ENCODE data around the gene GPR158. TPM values are rescaled to one million over a fixed set of nuclear protein-coding genes. Genes with fewer than 3 reads are reported as not detected.

The GPR158 gene
- total and polyA plus RNA-seq, 2 of the 8 experiments (the other 6 are each of a cell fraction or from before 2014, with no cell fraction given) = 0.14 to 0.78 TPM

DNA sequence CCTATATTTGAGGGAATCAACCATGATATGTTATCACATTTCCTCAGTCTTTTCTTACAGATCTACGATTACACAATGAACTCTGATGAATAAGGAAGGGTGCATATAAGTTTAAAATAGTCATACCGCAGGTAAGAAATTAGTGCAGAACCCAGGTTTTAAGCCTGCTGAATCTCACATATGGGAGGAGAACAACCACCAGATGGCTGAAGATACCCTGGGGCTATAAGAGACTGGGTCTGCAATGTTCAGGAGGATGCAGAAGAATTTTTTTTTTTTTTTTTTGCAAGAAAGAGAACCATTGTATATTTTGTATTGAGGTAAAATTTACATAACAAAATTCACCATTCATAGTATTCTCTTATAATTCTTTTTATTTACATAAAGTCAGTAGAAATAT is 387.0 kb downstream of the GPR158 start:
- no peaks in the 10 kb centered on the region for H3K9me3 ChIP-seq (ENCODE audit: insufficient read depth in 2 of 2, low read depth in 1 of 2, low read length in 1 of 2)
- POLR2A ChIA-PET (ENCODE audit: partially characterized antibody) = no interaction called here
- H2BK20ac ChIP-seq (ENCODE audit: low read length) = no peak overlapping the region
- no peak overlapping the region for H2AK5ac ChIP-seq (ENCODE audit: low read depth, low read length)
- no peak overlapping the region for H3K14ac ChIP-seq (ENCODE audit: insufficient read length)
- WGBS, 2 experiments (ENCODE audit: extremely low coverage in 1 of 2, insufficient coverage in 1 of 2, insufficient read length in 1 of 2, insufficient replicate concordance in 2 of 2, low coverage in 1 of 2, low lambda C conversion rate in 2 of 2, missing lambda C conversion rate in 1 of 2) = 85% methylated on average over 2 of the region's 2 CpGs; no CpG with 5 or more reads in 1 of the 2 experiments
- no peak overlapping the region for H3K9ac ChIP-seq (replicated peaks in 1 of 4; ENCODE audit: extremely low read depth in 1 of 4, low read depth in 3 of 4, low read length in 3 of 4)
- no peak overlapping the region for H2AFZ ChIP-seq (ENCODE audit: low read length)
- no peaks in the 10 kb centered on the region for H3K27me3 ChIP-seq (replicated peaks in 1 of 4; ENCODE audit: control insufficient read depth in 3 of 4, extremely low read depth in 1 of 4, insufficient read depth in 3 of 4, low read length in 3 of 4)
- no peak overlapping the region for H2BK5ac ChIP-seq (ENCODE audit: low read depth, low read length)
- no peak overlapping the region for H3K56ac ChIP-seq (replicated peaks; ENCODE audit: insufficient read length, low read depth, low read length)
- H3K4me3 ChIP-seq (ENCODE audit: extremely low read depth in 1 of 4, insufficient read depth in 2 of 4, low read depth in 3 of 4, low read length in 4 of 4) = no peak overlapping the region
- no peak overlapping the region for H2BK120ac ChIP-seq (replicated peaks; ENCODE audit: low read depth, low read length)
- H3K27ac ChIP-seq (ENCODE audit: low read depth, low read length) = no peak overlapping the region
- H3K4me1 ChIP-seq (replicated peaks in 1 of 4; ENCODE audit: control insufficient read depth in 3 of 4, insufficient read depth in 4 of 4, low read length in 3 of 4) = no peaks in the 10 kb centered on the region; a peak in 1 of 7 replicates
- no peak overlapping the region for H4K5ac ChIP-seq (ENCODE audit: insufficient read length, low read depth, low read length)
- H3K4me2 ChIP-seq (ENCODE audit: insufficient read depth in 1 of 2, low read depth in 2 of 2, low read length in 2 of 2) = no peak overlapping the region
- H3K23ac ChIP-seq (ENCODE audit: insufficient read length) = no peak overlapping the region
- CTCF ChIA-PET (ENCODE audit: partially characterized antibody) = no interaction called here
- no peak overlapping the region for H2BK12ac ChIP-seq (ENCODE audit: low read depth, low read length)
- no peak overlapping the region for H3K4ac ChIP-seq (replicated peaks; ENCODE audit: insufficient read length, low read depth, low read length)
- H3K18ac ChIP-seq (ENCODE audit: extremely low read depth, low read length) = no peak overlapping the region
- H3K79me2 ChIP-seq (ENCODE audit: control insufficient read depth in 1 of 2, insufficient read depth in 2 of 2, low read length in 2 of 2) = no peaks in the 10 kb centered on the region
- FAIRE-seq = no peak
- no peak overlapping the region for H4K8ac ChIP-seq (ENCODE audit: extremely low read depth, insufficient read depth, low read length)
- no peak for DNase-seq (ENCODE audit: low read depth in 1 of 2, low spot score in 2 of 2)
- no peaks in the 10 kb centered on the region for H3K36me3 ChIP-seq (ENCODE audit: control insufficient read depth in 2 of 4, insufficient read depth in 4 of 4, low read length in 3 of 4)
- H4K20me1 ChIP-seq (replicated peaks in 1 of 2; ENCODE audit: control insufficient read depth in 1 of 2, insufficient read depth in 2 of 2, low read length in 2 of 2) = no peaks in the 10 kb centered on the region
- H4K91ac ChIP-seq (replicated peaks; ENCODE audit: insufficient read length, low read length) = no peak overlapping the region
- H3K79me1 ChIP-seq (ENCODE audit: low read depth, low read length) = no peaks in the 10 kb centered on the region
- no peak overlapping the region for H2BK15ac ChIP-seq (ENCODE audit: low read length)
- no peaks in the 10 kb centered on the region for H3K23me2 ChIP-seq (ENCODE audit: low read depth, low read length)
- TF ChIP-seq TAF7 (optimal IDR thresholded peaks at IDR 0.05; ENCODE audit: borderline replicate concordance, low read depth, low read length) (no peak), NRF1 (IDR thresholded peaks at IDR 0.05; ENCODE audit: low read depth, low read length) (no peak), CEBPB (IDR thresholded peaks at IDR 0.05; ENCODE audit: low read depth, low read length) (no peak), MAFK (IDR thresholded peaks at IDR 0.05; ENCODE audit: low read depth, low read length) (no peak), POU5F1 (IDR thresholded peaks at IDR 0.05; ENCODE audit: low read depth, low read length) (no peak), SUZ12 (IDR thresholded peaks at IDR 0.05; ENCODE audit: low read length) (no peak), CTCF (IDR thresholded peaks at IDR 0.05; ENCODE audit: control extremely low read depth in 1 of 3, insufficient read depth in 1 of 3, low read depth in 1 of 3, low read length in 3 of 3) (no peak)
